ENCODE results near the gene B4GALT3. TPM values are rescaled to one million over a fixed set of nuclear protein-coding genes. Genes with fewer than 3 reads are reported as not detected.
"Not testable (repeated sequence)": the region's sequence is repeated elsewhere in the genome, so short reads cannot be mapped to it uniquely, and the experiment has no call there.

The B4GALT3 gene
- total RNA-seq, 1 donor from 2014 or later: 9.5 TPM

- peak within 1 kb of the TSS; percentile 70 for H3K4me3 ChIP-seq
- H3K79me2 ChIP-seq (ENCODE audit: low read depth): no peaks in the 10 kb centered on the region
- H3K4me2 ChIP-seq: peak within 1 kb of the TSS; percentile 89
- H3K27ac ChIP-seq: no peak within 1 kb of the TSS
- peak within 1 kb of the TSS; percentile 99 for H3K4me3 Mint-ChIP-seq
- peaks cover 13% of the 10 kb centered on the region for H3F3A ChIP-seq (ENCODE audit: low read depth)
- peaks cover 9% of the 10 kb centered on the region for H3K4me1 ChIP-seq
- H4K20me1 ChIP-seq (ENCODE audit: low read depth): no peaks in the 10 kb centered on the region
- H2AFZ ChIP-seq (replicated peaks): peak within 1 kb of the TSS; percentile 84
- peak within 1 kb of the TSS; percentile 2 for H3K9ac ChIP-seq
- no peaks in the 10 kb centered on the region for H3K36me3 ChIP-seq
- H3K36me3 Mint-ChIP-seq: no peaks in the 10 kb centered on the region
- H3K27me3 ChIP-seq: no peaks in the 10 kb centered on the region
- H3K27me3 Mint-ChIP-seq (ENCODE audit: insufficient read depth, low read depth): peaks cover 5% of the 10 kb centered on the region
- H3K9me3 ChIP-seq (ENCODE audit: low read depth): no peaks in the 10 kb centered on the region
- H3K27ac Mint-ChIP-seq: peak within 1 kb of the TSS; percentile 96
- H3K4me1 Mint-ChIP-seq: peaks cover 21% of the 10 kb centered on the region
- H3K9me3 Mint-ChIP-seq: no peaks in the 10 kb centered on the region
- TF ChIP-seq EZH2 (IDR thresholded peaks at IDR 0.05) (no peak), CTCF (IDR thresholded peaks at IDR 0.05) (peak; percentile 55)
- DNase-seq (ENCODE audit: low spot score): peak; percentile 97
These were observed 48.4 kb upstream of the B4GALT3 start, which contains the start of gene TOMM40L for GRCh38 chr1:161225534-161226319. Gene TOMM40L (plus strand): TSS chr1:161226060. CDS start chr1:161226490, 430 bp downstream.

GRCh38 chr1:161225178-161225533 is 47.8 kb upstream of the B4GALT3 start:
- H4K20me1 ChIP-seq (ENCODE audit: low read depth): no peaks in the 10 kb centered on the region
- H3K4me2 ChIP-seq: no peak overlapping the region
- Mint-ChIP-seq H3K9me3 (no peaks in the 10 kb centered on the region), H3K36me3 (no peaks in the 10 kb centered on the region), H3K4me1 (peaks cover 21% of the 10 kb centered on the region), H3K4me3 (peak overlapping the region; percentile 99), H3K27me3 (ENCODE audit: insufficient read depth, low read depth) (peaks cover 5% of the 10 kb centered on the region), H3K27ac (peak overlapping the region; percentile 50)
- no peak overlapping the region for H3K27ac ChIP-seq
- H3K27me3 ChIP-seq: no peaks in the 10 kb centered on the region
- DNase-seq (ENCODE audit: low spot score): no peak
- no peaks in the 10 kb centered on the region for H3K9me3 ChIP-seq (ENCODE audit: low read depth)
- H3K4me1 ChIP-seq: peaks cover 9% of the 10 kb centered on the region
- no peak overlapping the region for H3K9ac ChIP-seq
- TF ChIP-seq CTCF (IDR thresholded peaks at IDR 0.05): no peak
- TF ChIP-seq EZH2phosphoT487 (IDR thresholded peaks at IDR 0.05): no peak
- TF ChIP-seq EZH2 (IDR thresholded peaks at IDR 0.05): no peak
- H3K4me3 ChIP-seq: no peak overlapping the region
- no peaks in the 10 kb centered on the region for H3K36me3 ChIP-seq
- peaks cover 13% of the 10 kb centered on the region for H3F3A ChIP-seq (ENCODE audit: low read depth)
- H3K79me2 ChIP-seq (ENCODE audit: low read depth): no peaks in the 10 kb centered on the region
- peak overlapping the region; percentile 54 for H2AFZ ChIP-seq (replicated peaks)

- not testable (repeated sequence) for H3K4me3 Mint-ChIP-seq; H3K27ac Mint-ChIP-seq; H3K36me3 Mint-ChIP-seq; H3K9me3 ChIP-seq (ENCODE audit: low read depth); DNase-seq (ENCODE audit: low spot score); H3K27me3 Mint-ChIP-seq (ENCODE audit: insufficient read depth, low read depth); H4K20me1 ChIP-seq (ENCODE audit: low read depth); H3K36me3 ChIP-seq; H3K9ac ChIP-seq; H2AFZ ChIP-seq (replicated peaks); H3K9me3 Mint-ChIP-seq; H3K4me1 ChIP-seq; H3K79me2 ChIP-seq (ENCODE audit: low read depth); H3K4me2 ChIP-seq; H3K27me3 ChIP-seq; H3K4me3 ChIP-seq; H3K27ac ChIP-seq
- H3F3A ChIP-seq (ENCODE audit: low read depth): peaks cover 13% of the 10 kb centered on the region
- H3K4me1 Mint-ChIP-seq: peaks cover 21% of the 10 kb centered on the region
These were observed 47.4 kb upstream of the B4GALT3 start for GRCh38 chr1:161224695-161225087.

All from neural progenitor cell (in vitro differentiated cells).